ENCODE measurements around the gene BICDL1.

The BICDL1 gene

DNA sequence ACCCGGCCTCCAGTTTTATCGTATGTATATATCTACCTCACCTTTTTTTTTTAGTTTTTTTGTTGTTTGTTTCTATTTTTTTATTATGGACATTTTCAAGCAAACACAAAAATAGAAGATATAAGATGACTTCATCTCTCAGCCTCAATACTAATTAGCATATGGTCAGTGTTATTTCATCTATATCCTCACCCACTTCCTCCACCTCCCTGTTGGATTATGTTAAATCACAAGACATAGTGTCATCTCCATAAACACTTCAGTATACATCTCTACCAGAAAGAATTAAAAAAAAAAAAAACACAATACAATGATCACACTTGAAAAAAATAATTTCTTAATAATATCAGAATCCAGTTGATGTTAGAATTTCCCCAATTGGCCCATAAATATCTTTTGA is 92.6 kb downstream of the BICDL1 start:
- no peak for DNase-seq

DNA sequence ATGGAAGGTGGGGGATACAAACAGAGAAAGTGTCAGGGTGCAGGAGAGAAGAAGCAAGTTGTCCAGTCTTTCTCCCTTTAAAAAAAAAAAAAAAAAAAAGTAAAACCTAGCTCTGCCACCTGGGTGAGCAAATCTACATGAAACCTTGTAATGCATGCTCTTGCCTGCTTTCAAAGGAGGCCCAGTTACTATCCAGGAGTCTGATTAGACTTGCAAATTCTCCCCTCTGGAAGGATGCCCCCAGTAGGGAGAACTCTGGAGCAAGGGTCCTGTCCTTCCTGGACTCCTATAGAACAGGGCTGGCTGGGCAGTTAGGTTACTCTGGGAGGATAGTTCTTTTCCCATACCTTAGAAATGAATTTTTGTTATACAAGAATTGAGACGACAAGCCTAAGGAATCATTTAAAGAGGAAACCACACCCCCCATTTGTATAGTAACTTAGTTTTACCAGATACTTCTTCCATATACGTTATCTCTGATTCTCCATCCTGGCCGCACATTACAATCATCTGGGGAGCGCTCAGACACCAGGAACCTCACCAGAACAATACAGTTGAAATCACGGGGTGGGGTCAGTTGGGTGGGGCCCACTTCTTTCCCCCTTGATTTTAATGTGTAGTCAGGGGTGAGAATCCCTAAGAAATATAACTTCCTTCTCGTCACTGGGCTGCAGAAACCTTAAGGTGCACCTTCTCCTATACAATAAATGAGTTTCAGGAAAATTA is 97.0 kb downstream of the BICDL1 start:
- peak; percentile 86 for DNase-seq

DNA sequence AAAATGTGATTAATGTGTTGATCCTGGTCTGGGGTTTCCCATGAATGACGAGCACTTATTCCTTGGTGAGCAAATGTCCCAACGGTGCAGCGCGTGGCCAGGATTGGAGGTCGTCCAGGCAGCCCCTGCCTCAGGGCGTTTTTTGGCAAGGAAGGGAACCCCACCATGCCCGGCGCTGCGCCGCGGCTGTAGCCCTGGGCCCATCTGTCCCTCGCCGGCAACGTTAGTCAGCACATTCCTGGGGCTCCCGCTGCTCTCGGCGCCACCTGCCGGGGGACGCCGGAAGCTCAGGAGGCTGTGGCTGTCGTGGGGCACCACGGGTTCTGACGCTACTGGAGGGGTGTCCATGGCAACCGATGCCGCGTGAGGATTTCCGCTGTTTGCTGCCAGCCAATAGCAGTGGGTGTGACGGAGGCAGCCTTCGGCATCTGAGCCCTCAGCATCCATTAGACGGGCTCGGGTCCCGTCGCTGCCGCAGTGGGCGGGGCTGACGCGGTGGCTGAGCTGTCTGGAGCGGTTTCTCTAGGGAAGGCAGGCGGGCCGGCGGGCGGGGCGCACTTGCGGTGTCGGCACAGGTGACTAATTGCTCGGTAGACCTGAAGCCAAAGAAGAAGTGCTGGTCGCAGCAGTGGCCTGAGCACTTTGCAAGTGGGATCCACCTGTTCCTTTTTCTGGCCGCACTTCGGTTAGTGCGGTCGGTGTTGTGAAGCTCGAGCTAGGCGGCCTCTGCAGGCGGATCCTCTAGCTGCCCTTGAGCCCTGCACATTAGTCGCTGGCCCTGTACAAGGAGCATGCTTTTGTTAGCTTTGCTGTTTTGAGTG is 98.0 kb downstream of the BICDL1 start:
- DNase-seq: peak; percentile 97

DNA sequence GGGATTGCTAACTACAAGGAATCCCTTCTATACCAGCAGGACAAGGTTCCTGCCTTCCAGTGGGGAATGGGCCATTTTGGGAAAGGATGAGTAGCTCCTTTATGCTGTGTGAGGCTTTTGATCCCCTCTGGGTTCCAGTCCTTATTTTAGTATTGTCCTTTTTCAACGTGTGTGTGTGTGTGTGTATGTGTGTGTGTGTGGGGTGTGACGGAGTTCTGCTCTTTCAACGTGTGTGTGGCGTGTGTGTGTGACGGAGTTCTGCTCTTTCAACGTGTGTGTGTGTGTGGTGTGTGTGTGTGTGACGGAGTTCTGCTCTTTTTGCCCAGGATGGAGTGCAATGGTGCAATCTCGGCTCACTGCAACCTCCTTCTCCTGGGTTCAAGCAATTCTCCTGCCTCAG is 100.1 kb downstream of the BICDL1 start:
- no peak for DNase-seq

DNA sequence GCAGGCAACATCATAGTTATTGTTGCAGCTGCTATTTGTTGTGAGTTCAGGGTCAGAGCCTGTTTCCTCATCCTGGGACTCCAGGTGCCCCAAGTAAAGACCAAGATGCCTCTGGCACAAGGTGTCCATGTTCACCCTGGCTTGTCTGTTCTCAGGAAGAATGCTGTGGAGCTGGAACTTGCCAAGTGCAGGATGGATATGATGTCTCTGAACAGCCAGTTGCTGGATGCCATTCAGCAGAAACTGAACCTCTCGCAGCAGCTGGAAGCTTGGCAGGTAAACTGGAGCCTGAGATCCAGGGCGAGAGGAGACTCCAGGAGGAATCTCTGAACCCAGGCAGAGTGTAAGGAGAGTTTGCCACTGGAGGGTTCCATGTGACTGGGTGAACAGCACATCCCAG is 100.8 kb downstream of the BICDL1 start:
- no peak for DNase-seq

DNA sequence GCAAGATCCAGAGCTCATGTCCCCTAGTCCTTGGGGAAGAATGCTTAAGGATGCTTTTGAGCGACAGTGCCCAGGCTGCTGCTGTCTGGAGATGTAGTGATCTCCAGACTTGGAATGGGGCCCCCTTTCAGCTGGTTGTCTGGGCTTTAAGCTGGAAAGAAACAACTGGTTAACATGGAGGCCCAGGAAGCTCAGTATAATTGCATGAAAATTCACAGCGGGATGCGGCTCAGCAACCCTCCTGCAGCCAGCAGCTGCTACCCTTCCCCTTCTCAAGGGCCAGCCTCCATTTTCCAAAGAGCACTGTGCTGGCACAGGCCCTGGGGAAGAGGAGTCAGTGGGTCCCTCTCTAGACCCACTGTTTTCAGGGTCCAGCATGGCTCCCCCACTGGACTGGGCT is 101.2 kb downstream of the BICDL1 start:
- no peak for DNase-seq

DNA sequence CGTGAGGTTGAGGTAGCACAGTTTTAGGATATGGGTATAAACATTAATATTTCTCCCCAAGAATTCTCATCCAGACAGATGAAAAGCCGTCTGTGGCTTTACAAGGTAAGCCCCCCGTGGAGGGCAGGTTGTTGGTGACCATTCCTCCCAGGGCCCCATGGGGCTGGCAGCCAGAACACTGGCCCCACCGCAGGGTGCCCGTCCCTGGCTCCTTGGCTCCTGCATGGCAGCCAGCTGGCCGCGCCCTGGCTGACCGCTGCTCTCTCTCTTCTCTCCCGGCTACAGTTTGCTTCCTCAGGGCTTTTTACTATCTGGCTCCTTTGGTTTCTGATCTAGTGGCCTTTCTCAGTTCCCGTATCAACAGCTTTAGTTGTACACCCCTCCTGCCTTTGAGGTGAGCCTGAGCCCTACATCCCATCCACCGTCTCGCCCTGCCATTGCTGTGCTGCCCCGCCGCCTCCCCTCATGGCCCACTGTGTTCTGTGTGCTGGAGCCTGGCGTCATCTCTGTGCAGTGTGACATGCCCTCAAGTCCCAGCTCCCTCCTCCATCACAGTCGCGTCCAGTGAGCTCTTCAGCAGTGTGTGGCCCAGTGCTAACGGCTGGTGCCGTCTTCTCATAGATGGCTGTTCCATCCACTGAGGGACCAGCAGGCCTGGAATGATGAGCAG is 101.7 kb downstream of the BICDL1 start:
- no peak for DNase-seq

DNA sequence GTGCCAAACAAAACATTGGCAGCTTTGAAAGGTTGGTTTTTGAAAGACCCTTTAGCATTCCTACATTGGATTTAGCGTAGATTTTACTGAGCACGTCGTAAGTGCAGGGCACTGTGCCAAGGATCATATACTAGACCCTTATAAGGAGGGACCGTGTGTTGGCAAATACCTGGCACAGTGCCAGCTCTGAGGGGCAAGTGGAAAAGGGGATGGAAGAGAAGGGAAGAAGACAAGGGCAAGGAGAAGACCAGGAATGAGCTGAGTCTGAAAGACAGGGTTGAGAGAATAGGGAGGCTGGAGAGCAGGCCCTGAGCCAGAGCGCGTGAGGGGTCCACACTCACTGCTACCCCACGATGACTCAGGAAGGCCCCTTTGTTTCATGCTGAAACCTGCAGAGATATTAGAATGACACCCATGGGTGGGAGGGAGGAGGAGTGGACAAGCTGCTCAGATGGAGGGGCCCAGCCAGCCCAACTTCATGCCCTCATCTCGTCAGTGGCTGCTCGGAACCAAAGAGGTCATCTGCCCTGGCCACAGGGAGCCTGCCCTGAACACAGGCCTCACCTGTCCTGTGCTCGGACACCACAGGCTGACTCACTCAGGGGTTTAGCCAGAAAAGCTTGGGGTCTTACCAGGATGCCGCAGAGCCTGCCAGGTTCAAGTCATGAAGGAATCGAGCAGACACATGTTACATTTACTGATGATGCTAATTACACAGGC is 102.5 kb downstream of the BICDL1 start:
- no peak for DNase-seq

DNA sequence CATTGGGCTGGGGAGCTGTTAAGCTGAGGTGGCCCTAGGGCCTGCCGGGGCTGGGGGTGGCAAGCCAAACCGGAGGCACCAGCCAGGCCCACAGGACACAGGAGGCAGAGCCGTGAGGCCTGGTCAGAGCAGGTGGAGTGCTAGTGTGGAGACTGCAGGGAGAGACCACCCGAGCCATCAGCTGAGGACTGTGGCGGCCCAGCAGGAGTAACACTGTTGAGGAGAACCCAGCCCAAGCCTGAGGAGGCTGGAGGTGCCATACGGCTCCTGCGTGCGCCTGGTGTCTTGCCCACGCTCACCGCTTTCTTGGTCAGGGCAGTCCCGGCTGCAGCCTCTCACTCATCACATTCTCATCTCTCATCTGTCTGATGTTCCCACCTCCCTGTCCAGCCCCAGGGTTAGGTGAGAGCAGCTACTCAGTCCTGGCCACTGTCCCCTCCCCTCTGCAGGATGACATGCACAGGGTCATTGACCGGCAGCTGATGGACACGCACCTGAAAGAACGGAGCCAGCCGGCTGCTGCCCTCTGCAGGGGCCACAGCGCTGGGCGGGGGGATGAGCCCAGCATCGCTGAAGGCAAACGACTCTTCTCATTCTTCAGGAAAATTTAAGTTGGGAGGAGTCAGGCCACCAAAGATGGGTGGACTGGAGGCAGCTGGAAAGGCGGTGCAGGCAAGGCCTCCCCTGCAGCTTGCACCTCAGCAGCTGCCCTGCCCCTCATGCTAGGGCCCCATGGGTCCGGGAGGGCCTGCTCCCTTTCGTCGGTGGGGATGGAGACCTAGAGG is 103.7 kb downstream of the BICDL1 start:
- no peak for DNase-seq

DNA sequence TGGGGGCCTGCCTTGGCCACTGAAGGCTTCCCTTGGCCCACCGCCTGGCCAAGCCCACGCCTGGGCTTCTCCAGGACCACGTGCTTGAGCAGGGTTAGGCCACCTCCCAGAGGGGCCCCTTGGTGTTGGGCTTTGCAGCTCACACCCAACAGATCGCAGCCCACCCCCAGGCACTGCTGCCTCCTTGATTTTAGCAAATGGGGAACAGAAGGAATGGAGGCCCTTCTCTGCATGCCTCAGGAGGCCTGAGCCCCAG is 104.2 kb downstream of the BICDL1 start:
- no peak for DNase-seq

DNA sequence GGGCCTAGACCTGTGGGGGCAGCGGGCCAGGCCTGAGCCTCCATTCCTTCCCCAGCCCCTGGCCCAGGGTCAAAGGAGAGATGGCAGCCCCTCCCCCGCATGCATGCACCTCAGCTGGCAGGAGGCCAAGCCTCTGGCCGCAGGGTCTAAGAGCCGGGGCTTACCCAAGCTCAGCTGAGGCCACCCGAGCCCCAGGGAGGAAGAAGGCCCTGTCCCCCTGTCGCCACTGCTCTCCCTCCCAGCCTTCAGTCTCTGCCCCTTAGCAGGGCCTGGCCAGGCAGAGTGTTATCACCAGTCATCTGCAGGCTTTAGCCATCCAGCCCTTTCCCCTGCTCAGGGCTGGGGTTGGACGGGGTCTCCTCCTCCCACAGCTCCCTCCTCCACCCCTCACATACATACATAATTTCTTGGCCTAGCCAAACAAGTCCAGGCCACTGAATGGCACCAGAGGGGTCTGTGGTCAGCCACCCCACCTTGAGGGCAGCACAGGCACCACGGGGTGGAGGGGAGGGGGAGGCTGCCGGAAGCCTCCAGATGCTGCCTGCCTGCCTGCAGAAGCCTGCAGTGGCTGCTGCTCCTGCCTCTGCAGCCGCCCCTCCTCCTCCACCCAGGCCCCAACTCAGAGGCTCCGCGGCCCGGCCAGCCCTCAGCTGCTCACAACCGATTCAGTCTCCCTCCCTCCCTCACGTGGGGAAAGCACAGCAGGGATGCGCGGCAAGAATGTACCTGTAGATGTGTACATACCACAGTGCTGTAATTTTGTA is 104.7 kb downstream of the BICDL1 start:
- DNase-seq: no peak

DNA sequence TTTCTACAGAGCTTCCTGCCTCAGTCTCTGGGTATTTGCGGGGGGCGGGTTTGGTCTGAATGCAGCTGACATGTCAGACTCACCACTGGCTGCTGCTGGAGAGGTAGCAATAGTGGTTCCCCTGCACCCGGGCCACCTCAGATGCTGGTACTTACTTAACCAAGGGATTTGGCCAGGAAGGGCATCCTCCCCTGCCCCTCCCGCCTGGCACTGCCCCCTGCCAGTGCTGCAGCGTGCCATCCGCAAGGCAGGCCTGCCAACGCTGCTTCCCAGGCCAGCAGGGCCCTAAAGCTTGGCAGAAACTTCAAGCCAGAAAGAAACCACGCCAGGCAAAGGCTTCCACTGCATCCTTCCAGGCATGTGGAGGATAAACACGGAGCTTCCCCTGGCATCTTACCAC is 105.4 kb downstream of the BICDL1 start:
- DNase-seq: no peak

DNA sequence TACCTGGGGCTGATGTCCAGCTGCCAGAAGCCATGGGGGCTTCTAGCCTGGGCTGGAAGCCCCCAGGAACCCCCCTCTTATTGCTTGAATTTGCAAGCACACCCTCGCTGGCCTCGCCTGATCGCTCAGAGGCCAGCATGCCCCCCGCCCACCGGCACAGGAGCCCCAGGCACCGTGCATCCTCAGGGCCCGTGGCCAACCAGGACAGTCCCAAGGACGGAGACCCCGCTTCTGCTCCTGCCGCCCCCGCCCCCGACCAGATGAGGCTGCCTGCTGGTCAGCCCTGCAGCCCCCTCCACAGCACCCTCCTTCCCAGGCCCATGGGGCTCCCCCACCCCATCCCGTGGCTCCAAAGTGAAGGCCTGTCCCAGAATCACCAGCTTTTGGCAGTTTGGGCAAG is 106.3 kb downstream of the BICDL1 start:
- DNase-seq: no peak

DNA sequence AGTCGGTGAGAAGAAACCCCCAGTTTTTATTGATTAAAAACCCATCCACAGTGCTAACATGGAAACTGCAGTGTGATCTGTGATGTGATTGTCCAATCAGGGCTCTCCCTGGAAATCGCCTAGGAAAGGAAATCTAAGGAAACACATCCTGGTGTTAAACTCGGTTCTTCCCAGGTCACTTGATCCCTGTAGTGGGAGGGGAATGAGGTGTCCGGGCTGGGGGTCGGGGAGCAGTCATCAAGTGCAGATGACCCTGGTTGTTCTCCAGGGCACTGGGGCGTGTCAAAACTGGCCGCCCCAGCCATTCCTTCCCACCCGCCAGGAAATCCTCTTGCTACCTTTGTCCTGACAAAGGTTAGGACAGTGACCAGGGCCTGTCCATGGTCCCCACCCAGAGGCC is 106.7 kb downstream of the BICDL1 start:
- DNase-seq: no peak

DNA sequence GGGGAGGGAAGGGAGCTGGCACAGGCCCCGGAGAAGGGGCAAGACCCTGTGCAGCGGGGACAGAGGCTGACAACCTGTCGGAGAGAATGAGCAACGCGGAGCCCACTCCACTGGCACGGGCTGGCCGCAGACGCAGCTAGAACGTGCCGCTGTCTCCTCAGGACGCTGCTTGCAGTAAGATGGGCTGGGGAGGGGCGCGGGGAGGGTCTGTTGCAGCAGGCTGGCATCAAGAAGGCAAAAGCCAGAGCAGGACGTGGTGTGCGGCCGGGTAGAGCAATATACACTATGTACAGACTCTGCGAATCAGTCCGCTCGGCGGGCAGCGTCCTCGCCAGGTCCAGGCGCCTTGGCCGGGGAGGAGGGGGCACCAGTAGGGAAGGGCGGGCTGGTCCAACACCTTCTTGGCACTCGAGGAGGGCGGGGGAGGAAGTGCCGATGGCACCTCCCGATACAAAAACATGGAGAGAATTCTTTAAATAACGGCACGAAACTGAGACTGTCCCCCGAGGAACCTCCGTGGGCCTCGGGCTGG is 107.7 kb downstream of the BICDL1 start:
- no peak for DNase-seq

DNA sequence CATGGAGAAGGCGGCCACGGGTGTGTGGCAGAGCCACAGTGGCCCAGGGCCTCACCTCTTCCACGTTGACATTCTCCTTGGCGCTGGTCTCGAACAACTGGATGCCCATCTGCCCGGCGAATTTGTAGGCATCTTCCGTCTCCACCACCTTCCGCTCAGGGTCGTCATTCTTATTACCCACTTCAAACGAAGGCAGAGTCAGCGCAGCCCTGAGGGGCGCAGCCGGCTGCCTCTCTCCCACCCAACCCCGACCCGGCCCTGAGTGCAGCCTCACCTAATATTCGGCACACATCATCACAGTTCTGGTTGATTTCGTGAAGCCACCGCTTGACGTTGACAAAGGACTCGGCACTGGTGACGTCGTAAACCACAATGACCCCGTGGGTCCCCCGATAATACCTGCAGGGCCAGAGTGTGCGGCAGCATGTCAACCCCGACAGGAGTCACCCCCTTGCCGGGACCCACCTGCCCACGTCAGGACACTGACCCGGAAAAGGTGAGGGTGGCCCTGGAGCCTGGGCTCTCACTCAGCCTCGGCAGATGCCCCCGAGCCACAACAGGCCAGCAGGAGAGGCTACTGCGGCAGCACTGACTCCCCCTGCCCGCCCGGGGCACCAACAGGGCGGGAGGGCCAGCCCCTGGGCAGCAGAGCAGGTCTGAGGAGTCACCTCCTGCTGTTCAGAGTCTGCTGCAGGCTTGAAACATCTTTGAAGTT is 109.9 kb downstream of the BICDL1 start:
- DNase-seq: no peak

DNA sequence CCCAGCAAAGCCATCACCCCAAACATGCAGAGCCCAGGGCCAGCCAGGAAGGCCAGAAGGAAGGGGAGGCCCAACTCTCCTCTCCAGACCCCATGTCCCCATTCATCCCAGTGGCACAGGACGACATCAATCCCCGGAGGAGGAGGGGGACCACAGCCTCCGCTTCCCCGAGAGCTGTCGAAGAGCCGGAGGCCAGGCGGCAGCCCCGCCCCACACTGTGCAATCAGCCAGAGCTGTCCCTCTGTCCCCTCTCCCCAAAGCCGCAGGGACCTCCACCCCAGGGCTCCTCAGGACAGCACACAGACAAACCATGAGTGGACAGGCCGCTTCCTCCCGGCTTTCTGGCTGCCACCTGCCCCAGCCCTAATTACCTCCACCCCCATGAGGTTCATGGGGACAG is 110.7 kb downstream of the BICDL1 start:
- DNase-seq: no peak

DNA sequence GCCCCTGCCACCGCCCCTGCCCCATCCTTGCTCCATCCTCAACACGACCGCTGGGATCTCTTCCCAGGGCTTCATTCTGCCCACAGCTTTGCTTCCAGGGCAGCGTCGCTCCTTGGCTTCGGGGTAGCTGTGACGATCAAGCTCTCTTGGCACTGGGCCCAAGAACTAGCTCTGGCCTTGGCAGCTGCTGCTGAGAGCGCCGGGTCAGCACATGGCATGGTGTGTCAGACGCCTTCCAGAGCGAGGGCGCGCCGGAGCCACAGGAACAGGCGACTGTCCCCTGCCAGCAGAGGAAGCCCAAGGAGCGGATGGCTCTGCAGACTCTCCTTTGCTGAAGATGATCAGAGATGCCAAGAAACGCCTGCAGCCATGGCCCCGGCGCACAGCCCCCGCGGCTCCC is 111.6 kb downstream of the BICDL1 start:
- DNase-seq: no peak

DNA sequence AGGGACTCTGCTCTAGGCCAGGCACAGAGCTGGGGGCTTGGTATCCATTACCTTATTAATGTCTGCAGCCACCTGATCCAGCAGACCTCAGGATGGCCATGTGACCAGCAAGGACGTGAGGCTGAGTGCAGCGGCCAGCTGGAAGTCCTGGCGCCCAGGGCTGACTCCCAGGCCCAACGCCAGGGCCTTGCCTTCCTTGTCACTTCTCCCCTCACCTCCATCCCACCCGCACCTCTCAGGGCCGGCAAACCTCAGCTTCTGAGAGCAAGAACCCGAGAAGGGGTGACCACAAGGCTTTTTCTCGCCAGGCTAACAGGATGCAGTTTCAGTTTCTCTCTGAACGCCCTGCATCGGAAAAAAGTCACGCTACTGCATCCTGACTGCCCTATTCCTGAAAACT is 112.1 kb downstream of the BICDL1 start:
- no peak for DNase-seq

DNA sequence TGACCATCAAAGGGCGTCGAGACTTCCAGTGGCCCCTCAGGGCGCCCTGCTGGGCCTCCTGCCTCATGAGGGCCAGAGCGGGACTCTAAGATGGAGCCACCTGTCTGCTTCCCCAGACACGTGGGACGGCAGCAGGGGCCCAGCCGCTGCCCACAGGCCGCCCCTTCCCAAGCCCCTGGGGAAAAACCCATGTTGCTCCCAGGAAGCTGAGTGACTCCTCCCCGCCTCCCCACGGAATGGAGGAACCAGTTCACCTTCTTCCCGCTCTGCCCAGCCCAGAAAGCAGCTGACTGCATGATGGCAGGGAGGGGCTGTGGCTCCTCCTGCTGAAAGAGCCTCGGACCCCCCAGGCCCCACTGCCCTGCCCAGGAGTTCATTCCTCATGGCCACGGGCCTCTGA is 112.6 kb downstream of the BICDL1 start:
- no peak for DNase-seq

Measured in NCI-H526 treated with DMSO at 0.1 percent for 48 hours (cell line).